ENCODE measurements around the gene GPR146. TPM values are rescaled to one million over a fixed set of nuclear protein-coding genes. Genes with fewer than 3 reads are reported as not detected.

The GPR146 gene
- polyA plus RNA-seq, 1 experiment: 0.69 TPM

DNA sequence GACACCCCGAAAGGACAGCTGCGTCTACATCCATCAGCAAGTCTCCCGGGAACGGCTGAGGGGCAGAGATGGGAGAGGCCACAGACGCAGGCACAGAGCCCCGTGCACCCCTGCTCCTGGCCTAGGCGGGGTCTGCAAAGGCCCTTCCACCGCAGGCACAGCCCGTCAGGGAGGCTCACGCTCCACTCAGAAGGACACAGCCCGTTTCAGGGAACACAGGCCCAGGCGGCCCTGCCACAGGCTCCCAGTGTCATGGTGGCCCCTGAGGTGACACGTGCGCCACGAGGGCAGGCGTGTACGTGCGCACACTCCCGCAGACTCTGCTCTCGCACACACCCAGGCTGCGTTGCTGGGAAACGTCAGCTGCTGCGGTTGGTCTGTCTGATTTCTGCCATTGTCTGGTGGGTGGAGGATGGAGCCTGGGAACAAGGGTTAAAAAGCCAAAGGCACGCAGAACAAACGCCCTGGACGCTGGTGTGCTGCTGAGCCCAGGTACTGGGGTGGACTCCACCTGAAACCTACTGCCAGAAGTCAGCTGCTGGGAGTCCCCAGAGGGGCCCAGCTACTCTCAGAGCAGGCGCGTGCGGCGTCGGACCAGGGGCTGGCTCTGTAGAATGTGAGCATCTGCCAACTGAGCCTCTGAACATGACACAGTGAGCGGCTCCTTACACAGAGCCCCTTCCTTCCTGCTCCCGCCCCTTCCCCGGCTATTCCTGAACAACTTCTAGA, 56.7 kb downstream of the GPR146 start:
- Histone ChIP-seq H3K4me3 (ENCODE audit: low read depth, low read length) (no peak overlapping the region), H3K27me3 (ENCODE audit: control insufficient read depth, insufficient read depth, low read length) (no peaks in the 10 kb centered on the region), H3K9me3 (ENCODE audit: control insufficient read depth, insufficient read depth, low read length) (peaks cover 5% of the 10 kb centered on the region; the same call in 1 of the 2 replicates), H3K27ac (ENCODE audit: low read depth, low read length) (no peak overlapping the region)
- ChIA-PET CTCF (interaction anchor here (1.3 to 1.4 kb wide), 2 partner anchors 15 to 108 kb away, joined by 3 to 5 read pairs; no protein-coding TSS in a partner anchor), POLR2A (no interaction called here)
- no peak for DNase-seq (ENCODE audit: low read depth, low spot score)
- TF ChIP-seq CTCF (IDR thresholded peaks at IDR 0.05; ENCODE audit: low read depth, low read length): no peak

DNA sequence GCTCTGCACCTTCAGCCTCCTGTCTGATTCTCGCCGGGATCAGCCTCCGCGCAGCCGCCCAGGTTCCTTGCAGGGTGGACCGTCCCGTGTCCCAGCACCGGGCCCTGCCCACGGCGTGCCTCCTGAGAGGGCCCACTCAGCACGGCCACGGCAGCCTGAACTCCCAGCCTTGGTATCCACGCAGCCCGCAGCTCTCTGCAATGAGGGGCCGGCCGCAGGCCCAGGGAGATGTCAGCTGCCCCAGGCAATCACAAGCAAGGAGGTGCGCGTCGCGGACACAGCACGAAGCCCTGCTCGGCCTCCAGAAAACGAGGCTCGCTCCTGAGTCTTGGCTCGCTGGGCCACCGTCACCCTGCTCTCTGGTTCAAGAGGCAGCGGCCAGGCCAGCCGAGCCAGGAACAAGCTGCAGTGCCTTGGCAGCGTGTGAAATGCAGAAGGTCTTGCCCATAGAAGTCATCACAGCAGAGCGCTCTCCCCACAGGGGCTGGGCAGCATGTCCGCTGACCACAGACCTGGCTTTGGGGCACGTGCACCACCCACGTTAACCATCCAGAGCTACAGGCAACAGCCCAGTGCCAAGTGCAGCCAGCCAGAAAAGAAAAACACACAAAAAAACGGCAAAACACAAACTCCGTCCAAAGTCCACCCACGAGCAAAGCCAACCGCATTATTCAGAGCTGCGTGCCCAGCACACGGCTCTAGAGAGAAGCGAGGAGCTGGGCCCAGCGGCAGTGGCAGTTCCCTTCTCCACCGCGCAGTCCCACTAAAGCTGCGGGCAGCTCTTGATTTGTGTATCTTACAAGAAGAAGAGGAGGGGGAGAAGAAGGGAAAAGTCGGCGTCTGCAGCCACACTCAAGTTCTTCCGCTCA, 57.5 kb downstream of the GPR146 start:
- TF ChIP-seq CTCF (IDR thresholded peaks at IDR 0.05; ENCODE audit: low read depth, low read length): no peak
- DNase-seq (ENCODE audit: low read depth, low spot score): no peak
- POLR2A ChIA-PET: no interaction called here
- Histone ChIP-seq H3K27ac (ENCODE audit: low read depth, low read length) (no peak overlapping the region), H3K4me3 (ENCODE audit: low read depth, low read length) (no peak overlapping the region), H3K27me3 (ENCODE audit: control insufficient read depth, insufficient read depth, low read length) (no peaks in the 10 kb centered on the region), H3K9me3 (ENCODE audit: control insufficient read depth, insufficient read depth, low read length) (peaks cover 5% of the 10 kb centered on the region; the same call in 1 of the 2 replicates)
- CTCF ChIA-PET: interaction anchor here (1.2 to 1.3 kb wide), 2 partner anchors 16 kb away, joined by 3 to 4 read pairs; no protein-coding TSS in a partner anchor

DNA sequence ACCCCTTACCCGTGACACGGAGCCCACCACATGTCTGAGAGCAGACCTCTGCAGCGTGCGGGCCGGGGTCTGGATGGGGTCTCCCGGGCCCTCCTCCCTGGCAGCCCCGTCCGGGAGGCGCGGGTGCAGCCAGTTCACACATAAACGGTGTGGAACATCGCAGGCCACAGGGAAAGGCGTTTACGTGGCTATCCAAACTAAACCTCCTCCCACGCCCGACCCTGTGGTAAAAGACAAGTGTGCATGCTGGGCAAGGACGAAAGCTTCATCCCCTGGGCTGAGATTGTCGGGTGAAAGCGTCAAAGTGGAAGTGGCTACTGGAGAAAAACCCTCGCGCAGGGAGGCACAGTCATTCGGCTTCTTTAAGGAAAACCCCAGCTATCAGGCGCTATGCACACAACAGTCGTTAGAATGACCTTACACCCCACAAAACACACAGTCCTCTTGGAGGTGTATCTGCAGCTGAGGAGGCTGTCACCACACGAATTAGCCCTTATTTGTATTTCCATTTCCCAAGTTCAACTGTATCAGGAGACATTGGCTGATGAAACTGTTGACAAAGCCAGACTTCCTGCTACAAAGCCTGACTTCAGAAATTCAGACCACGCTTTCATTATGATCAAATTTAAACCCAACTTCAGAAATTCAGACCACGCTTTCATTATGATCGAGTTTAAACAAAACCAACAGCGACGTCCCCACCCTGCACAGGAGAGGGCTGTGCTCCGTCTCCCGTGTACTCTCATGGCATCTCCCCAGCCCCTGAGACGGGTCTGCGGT, 58.9 kb downstream of the GPR146 start:
- Histone ChIP-seq H3K9me3 (ENCODE audit: control insufficient read depth, insufficient read depth, low read length) (peaks cover 5% of the 10 kb centered on the region; the same call in 1 of the 2 replicates), H3K4me3 (ENCODE audit: low read depth, low read length) (no peak overlapping the region), H3K27ac (ENCODE audit: low read depth, low read length) (no peak overlapping the region), H3K27me3 (ENCODE audit: control insufficient read depth, insufficient read depth, low read length) (no peaks in the 10 kb centered on the region)
- no peak for DNase-seq (ENCODE audit: low read depth, low spot score)
- ChIA-PET CTCF (interaction anchor here (1.2 to 1.5 kb wide), 3 partner anchors 17 to 37 kb away, joined by 3 to 7 read pairs (median 4); no protein-coding TSS in a partner anchor), POLR2A (interaction anchor here (0.6 kb wide), 1 partner anchor 28 kb away, joined by 5 read pairs; no protein-coding TSS in a partner anchor)
- TF ChIP-seq CTCF (IDR thresholded peaks at IDR 0.05; ENCODE audit: low read depth, low read length): no peak

DNA sequence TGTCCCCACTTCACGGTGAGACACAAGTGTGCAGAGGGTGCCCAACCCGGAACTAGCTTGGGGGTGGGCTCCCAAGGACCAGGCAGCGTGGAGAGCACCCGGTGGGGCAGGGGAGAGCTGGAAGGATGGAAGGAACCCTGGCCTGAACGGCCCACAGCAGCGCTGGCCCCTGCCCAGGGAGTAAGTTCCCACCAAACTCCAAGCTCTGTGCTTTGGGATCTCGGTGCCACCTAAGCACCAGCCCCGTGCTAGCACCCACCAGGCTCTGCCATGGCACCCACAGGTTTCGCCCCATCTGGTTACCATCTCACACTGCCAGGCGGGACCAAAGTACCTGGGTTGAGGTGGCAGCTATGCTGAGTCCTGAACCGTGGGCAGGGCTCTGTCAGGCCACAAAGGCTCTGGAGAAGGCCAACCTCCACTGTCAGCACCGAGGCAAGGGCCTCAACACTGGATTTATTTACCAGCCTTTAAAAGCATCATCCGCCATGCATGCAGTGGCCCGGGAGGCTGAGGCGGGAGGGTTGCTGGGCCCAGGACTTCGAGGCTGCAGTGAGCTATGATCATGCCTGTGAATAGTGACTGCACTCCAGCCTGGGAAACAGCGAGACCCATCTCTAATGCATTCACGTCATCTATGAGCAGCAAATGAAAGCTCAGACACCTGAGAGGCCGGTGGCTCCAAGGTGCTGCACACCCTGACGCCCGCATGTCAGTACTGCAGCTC, 59.6 kb downstream of the GPR146 start:
- H3K9me3 ChIP-seq (ENCODE audit: control insufficient read depth, insufficient read depth, low read length): no peaks in the 10 kb centered on the region; the same call in 1 of the 2 replicates
- ChIA-PET POLR2A (interaction anchor here (0.6 kb wide), 1 partner anchor 29 kb away, joined by 5 read pairs; no protein-coding TSS in a partner anchor), CTCF (interaction anchor here (1.2 to 1.5 kb wide), 4 partner anchors 17 to 112 kb away, joined by 3 to 7 read pairs (median 4); no protein-coding TSS in a partner anchor)
- DNase-seq (ENCODE audit: low read depth, low spot score): no peak
- H3K4me3 ChIP-seq (ENCODE audit: low read depth, low read length): no peak overlapping the region
- no peak for TF ChIP-seq CTCF (IDR thresholded peaks at IDR 0.05; ENCODE audit: low read depth, low read length)
- H3K27me3 ChIP-seq (ENCODE audit: control insufficient read depth, insufficient read depth, low read length): no peaks in the 10 kb centered on the region
- no peak overlapping the region for H3K27ac ChIP-seq (ENCODE audit: low read depth, low read length)
